ENCODE results near the gene GPC4.

DNA sequence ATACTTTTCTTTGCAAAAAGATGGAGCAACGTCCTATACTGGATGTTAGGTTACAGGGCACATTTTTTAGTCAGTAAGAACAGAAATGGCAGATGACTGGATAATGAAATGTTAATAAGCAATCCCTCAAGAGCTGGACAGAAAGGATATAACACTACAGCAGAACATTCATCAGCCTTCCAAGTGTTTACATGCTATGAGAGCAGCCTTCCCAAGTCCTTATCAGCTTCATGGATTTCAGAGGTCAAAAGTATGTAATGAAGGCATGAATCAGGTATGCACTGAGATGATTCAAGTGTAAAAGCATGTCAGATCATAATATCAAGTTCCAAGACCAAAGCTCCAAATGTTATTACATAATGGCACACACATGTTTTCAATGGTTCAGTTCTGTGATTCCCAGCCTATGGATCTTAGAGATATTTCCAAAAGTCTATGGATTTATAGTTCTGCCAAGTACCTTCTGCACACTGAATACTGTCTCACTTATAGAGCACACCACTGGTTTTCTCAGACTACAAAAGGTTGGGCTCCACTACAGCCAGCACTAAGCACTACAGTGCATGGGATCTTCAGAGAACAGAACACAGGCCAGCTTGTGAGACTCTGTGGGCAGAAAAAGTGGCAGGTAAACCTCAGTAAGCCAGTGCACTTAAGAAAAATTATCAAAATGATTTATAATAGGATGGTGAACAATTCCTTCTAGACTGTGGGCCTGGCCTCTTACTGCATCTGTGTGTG, 49.2 kb downstream of the GPC4 start:
- TF ChIP-seq, protein P1, sequence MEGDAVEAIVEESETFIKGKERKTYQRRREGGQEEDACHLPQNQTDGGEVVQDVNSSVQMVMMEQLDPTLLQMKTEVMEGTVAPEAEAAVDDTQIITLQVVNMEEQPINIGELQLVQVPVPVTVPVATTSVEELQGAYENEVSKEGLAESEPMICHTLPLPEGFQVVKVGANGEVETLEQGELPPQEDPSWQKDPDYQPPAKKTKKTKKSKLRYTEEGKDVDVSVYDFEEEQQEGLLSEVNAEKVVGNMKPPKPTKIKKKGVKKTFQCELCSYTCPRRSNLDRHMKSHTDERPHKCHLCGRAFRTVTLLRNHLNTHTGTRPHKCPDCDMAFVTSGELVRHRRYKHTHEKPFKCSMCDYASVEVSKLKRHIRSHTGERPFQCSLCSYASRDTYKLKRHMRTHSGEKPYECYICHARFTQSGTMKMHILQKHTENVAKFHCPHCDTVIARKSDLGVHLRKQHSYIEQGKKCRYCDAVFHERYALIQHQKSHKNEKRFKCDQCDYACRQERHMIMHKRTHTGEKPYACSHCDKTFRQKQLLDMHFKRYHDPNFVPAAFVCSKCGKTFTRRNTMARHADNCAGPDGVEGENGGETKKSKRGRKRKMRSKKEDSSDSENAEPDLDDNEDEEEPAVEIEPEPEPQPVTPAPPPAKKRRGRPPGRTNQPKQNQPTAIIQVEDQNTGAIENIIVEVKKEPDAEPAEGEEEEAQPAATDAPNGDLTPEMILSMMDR (conservative IDR thresholded peaks at IDR 0.05) = no peak
- no peak for TF ChIP-seq ZFX (IDR thresholded peaks at IDR 0.05)
